ENCODE measurements around the gene PRR16. TPM values are rescaled to one million over a fixed set of nuclear protein-coding genes. Genes with fewer than 3 reads are reported as not detected.

PRR16 gene
- total and polyA plus RNA-seq, 8 donors, result 4.9 to 13.4 (median 11.4) TPM

DNA sequence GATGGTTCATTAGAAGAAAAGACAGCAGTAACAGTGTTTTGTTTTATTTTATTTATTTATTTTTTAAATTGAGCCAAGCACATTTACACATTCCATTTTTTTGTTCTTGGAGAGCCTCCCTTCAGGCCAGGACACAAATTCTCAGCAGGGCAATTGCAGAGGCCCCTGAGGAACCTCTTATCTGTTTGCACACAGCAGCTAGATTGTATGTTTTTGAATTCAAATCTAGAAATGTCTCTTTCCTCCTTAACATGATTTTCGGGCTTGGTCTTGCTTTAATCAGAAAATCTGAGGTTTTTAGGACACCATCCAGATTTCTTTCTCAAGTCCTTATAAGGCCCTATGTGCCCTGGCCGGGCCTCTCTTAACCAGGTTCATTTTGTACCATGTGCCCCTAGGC, 76.0 kb downstream of the PRR16 start:
- Histone ChIP-seq H3K4me3 (no peak overlapping the region), H3K9me3 (peaks cover 0 to 2% of the 10 kb centered on the region in 2 donors), H3K4me1 (no peaks in the 10 kb centered on the region), H3K27me3 (no peaks in the 10 kb centered on the region), H3K36me3 (no peaks in the 10 kb centered on the region), H3K27ac (no peak overlapping the region)
- TF ChIP-seq, protein P1, sequence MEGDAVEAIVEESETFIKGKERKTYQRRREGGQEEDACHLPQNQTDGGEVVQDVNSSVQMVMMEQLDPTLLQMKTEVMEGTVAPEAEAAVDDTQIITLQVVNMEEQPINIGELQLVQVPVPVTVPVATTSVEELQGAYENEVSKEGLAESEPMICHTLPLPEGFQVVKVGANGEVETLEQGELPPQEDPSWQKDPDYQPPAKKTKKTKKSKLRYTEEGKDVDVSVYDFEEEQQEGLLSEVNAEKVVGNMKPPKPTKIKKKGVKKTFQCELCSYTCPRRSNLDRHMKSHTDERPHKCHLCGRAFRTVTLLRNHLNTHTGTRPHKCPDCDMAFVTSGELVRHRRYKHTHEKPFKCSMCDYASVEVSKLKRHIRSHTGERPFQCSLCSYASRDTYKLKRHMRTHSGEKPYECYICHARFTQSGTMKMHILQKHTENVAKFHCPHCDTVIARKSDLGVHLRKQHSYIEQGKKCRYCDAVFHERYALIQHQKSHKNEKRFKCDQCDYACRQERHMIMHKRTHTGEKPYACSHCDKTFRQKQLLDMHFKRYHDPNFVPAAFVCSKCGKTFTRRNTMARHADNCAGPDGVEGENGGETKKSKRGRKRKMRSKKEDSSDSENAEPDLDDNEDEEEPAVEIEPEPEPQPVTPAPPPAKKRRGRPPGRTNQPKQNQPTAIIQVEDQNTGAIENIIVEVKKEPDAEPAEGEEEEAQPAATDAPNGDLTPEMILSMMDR (IDR thresholded peaks at IDR 0.05), result no peak
- ATAC-seq (no peak), DNase-seq (no peak)
- intact Hi-C loops (cut with DNase I), result no loop called here

DNA sequence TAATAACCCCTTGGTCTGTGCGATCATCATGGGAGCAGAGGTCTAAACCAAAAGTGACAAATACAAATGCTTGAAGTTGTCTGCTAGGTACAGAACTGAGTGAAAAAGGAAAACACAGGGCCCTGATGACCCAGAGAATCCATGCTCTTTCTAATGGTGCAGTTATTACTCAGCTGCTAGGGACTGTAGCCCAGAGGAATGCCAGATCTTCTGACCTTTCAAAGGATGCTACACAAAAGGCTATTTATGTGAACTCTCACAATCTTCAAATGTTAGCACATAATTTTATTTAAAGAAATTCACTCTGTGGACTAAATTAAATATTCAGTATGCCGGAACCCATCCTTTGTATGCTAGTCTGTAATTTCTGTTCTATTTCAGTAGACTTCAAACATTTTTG, 79.9 kb downstream of the PRR16 start:
- H3K27me3 ChIP-seq, result no peaks in the 10 kb centered on the region
- intact Hi-C loops (cut with DNase I), result no loop called here
- TF ChIP-seq, protein P1 (IDR thresholded peaks at IDR 0.05), result no peak
- H3K36me3 ChIP-seq, result no peaks in the 10 kb centered on the region
- H3K4me3 ChIP-seq, result no peak overlapping the region
- H3K27ac ChIP-seq, result no peak overlapping the region
- ATAC-seq (no peak), DNase-seq (no peak)
- H3K4me1 ChIP-seq, result no peaks in the 10 kb centered on the region
- no peaks in the 10 kb centered on the region for H3K9me3 ChIP-seq

DNA sequence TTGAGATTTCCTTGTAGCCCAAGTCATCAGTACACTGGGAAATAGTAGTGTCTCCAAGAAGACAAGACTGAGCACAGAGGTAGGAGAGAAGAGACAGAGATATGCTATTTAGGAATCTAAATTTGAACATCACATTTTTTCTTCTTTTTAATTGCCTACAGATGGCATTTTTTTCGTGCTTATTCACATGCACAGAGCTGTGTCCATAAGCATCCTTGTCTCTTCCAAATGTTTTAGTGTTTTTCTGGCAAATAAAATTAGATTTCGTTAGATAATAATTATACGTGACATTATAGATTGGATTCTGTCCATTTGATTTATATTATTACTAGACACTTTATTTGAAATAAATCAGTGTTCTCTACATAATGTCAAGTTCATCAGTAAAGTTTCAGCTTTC, 80.9 kb downstream of the PRR16 start:
- Histone ChIP-seq H3K4me1 (no peaks in the 10 kb centered on the region), H3K4me3 (no peak overlapping the region), H3K36me3 (no peaks in the 10 kb centered on the region), H3K9me3 (no peaks in the 10 kb centered on the region), H3K27me3 (no peaks in the 10 kb centered on the region), H3K27ac (no peak overlapping the region)
- ATAC-seq (no peak), DNase-seq (no peak)
- TF ChIP-seq, protein P1 (IDR thresholded peaks at IDR 0.05), result no peak
- intact Hi-C loops (cut with DNase I), result no loop called here

DNA sequence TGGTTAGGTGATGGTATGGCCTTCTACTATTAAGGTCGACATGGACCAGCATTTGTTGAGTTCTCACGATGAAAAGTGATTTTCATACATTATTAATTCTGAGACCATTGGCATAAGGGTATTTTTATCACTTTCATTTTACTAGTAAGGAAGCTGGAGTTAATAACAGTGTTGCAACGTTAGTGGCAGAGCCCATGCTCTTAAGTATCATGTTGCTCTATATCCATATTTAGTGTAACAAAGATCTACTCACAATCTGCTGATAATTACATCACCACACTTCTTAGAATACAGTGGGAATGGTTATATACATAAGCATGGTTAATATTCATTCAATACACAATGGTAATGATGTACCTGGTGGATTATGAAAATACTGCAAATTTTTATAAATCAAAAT, 81.9 kb downstream of the PRR16 start:
- Histone ChIP-seq H3K27ac (no peak overlapping the region), H3K4me3 (no peak overlapping the region), H3K9me3 (no peaks in the 10 kb centered on the region), H3K27me3 (no peaks in the 10 kb centered on the region), H3K36me3 (no peaks in the 10 kb centered on the region), H3K4me1 (no peaks in the 10 kb centered on the region)
- intact Hi-C loops (cut with DNase I), result no loop called here
- TF ChIP-seq, protein P1 (IDR thresholded peaks at IDR 0.05), result no peak
- ATAC-seq, result no peak
- DNase-seq, result no peak

DNA sequence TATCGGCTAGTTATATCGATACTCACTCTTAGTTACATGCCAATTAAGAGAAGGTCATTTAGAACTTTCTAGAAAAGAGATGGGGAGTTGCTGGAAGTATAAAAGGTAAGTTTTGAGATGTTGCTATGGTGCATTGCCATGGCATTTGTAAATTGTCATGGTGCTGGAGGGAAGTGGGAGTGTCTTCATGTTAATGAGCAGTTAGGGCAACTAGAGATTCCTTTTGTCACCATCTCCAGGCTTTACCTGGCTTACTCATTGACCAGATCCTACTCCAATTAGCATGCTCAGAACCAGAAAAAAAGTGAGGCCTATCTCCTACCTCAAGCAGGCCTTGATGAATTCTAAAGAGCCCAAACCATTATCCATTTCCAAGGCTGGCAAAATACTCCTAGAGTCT, 82.8 kb downstream of the PRR16 start:
- TF ChIP-seq, protein P1 (IDR thresholded peaks at IDR 0.05), result no peak
- H3K4me1 ChIP-seq, result no peaks in the 10 kb centered on the region
- no peak overlapping the region for H3K27ac ChIP-seq
- no peak overlapping the region for H3K4me3 ChIP-seq
- intact Hi-C loops (cut with DNase I), result no loop called here
- H3K27me3 ChIP-seq, result no peaks in the 10 kb centered on the region
- DNase-seq (no peak), ATAC-seq (no peak)
- H3K36me3 ChIP-seq, result no peaks in the 10 kb centered on the region
- no peaks in the 10 kb centered on the region for H3K9me3 ChIP-seq

All from left lung (tissue), 10 donors.